ENCODE results near the gene ANKRD27. TPM values are rescaled to one million over a fixed set of nuclear protein-coding genes. Genes with fewer than 3 reads are reported as not detected.

Gene ANKRD27
- total and polyA plus RNA-seq, 10 of the 15 experiments (the other 5 are each of a cell fraction or from before 2014, with no cell fraction given) = 2.8 to 49.9 (median 28.5) TPM

- TF ChIP-seq SMAD1 (IDR thresholded peaks at IDR 0.05; ENCODE audit: low read depth, partially characterized antibody) = no peak
- TF ChIP-seq RUNX3 (IDR thresholded peaks at IDR 0.05; ENCODE audit: low read length) = peak; percentile 25; the same call in 1 of the 2 replicates
- TF ChIP-seq MTA3 (IDR thresholded peaks at IDR 0.05; ENCODE audit: borderline replicate concordance, low read length) = no peak
- no peak for TF ChIP-seq ATF7 (IDR thresholded peaks at IDR 0.05; ENCODE audit: low read depth)
- TF ChIP-seq FOXM1 (IDR thresholded peaks at IDR 0.05; ENCODE audit: low read depth, low read length) = no peak
- no peak for TF ChIP-seq SPI1 (IDR thresholded peaks at IDR 0.05; ENCODE audit: borderline replicate concordance, insufficient read depth, low read depth, low read length)
- no peak for TF ChIP-seq ZNF274 (IDR thresholded peaks at IDR 0.05; ENCODE audit: insufficient read depth, insufficient read length)
- no peak for TF ChIP-seq YY1 (IDR thresholded peaks at IDR 0.05; ENCODE audit: low read depth, low read length)
- TF ChIP-seq CHD1 (IDR thresholded peaks at IDR 0.05; ENCODE audit: low read depth, low read length) = no peak
- no peak for TF ChIP-seq NFXL1 (IDR thresholded peaks at IDR 0.05; ENCODE audit: borderline replicate concordance)
- no peak for TF ChIP-seq MAX (IDR thresholded peaks at IDR 0.05; ENCODE audit: low read depth, low read length)
- peak; percentile 77; the same call in 1 of the 2 replicates for TF ChIP-seq GATAD2B (conservative IDR thresholded peaks at IDR 0.05; ENCODE audit: low read depth)
- TF ChIP-seq NR2F1 (conservative IDR thresholded peaks at IDR 0.05) = peak; percentile 51
- TF ChIP-seq E4F1 (IDR thresholded peaks at IDR 0.05; ENCODE audit: borderline replicate concordance, partially characterized antibody) = no peak
- no peak for TF ChIP-seq SUZ12 (IDR thresholded peaks at IDR 0.05; ENCODE audit: unreplicated experiment)
- no peak for TF ChIP-seq EED (IDR thresholded peaks at IDR 0.05; ENCODE audit: low read depth)
- no peak for TF ChIP-seq POLR2AphosphoS2 (IDR thresholded peaks at IDR 0.05; ENCODE audit: low read depth, low read length)
- TF ChIP-seq ZBTB33 (IDR thresholded peaks at IDR 0.05) = no peak
- no peak for TF ChIP-seq SREBF2 (IDR thresholded peaks at IDR 0.05; ENCODE audit: low read length)
- peak; percentile 83; the same call in 1 of the 2 replicates for TF ChIP-seq NKRF (conservative IDR thresholded peaks at IDR 0.05)
- TF ChIP-seq RELB (IDR thresholded peaks at IDR 0.05; ENCODE audit: low read depth) = no peak
- peak; percentile 79; the same call in 1 of the 2 replicates for TF ChIP-seq LARP7 (IDR thresholded peaks at IDR 0.05)
These were observed 638 bp downstream of the ANKRD27 start (continued) for GRCh38 chr19:32674153-32674930.

Measured in GM12878 (cell line).